Large intestine (tissue), 12 donors: ENCODE data around the gene TNPO2. TPM values are rescaled to one million over a fixed set of nuclear protein-coding genes. Genes with fewer than 3 reads are reported as not detected.

ENCODE experiments used
- DNase-seq, 2 donors: peaks; one replicate each; pipeline versions ENCODE4 v3.0.0 to v3.0.0-alpha.2; 2013
- H3K27ac ChIP-seq: one replicate; pipeline ENCODE4 v1.5.1; 2013; ENCODE audit warnings: low read length
- H3K27me3 ChIP-seq: 2 replicates; pipeline ENCODE4 v1.6.1; 2013; ENCODE audit warnings: low read length; ENCODE audit not compliant: control insufficient read depth, insufficient read depth
- H3K36me3 ChIP-seq: 2 replicates; pipeline ENCODE4 v1.6.1; 2013; ENCODE audit warnings: low read length; ENCODE audit not compliant: control insufficient read depth, insufficient read depth
- H3K4me1 ChIP-seq: one replicate; pipeline ENCODE4 v1.6.1; 2013; ENCODE audit warnings: low read length; ENCODE audit not compliant: control insufficient read depth, insufficient read depth
- H3K4me3 ChIP-seq: one replicate; pipeline ENCODE4 v1.5.1; 2013; ENCODE audit warnings: low read length
- H3K9me3 ChIP-seq: one replicate; pipeline ENCODE4 v1.6.1; 2013; ENCODE audit warnings: mild to moderate bottlenecking, low read depth, low read length, moderate library complexity; ENCODE audit not compliant: control insufficient read depth
- WGBS: methylation state at CpG from one replicate; pipeline ENCODE4 v1.1.5; 2013; ENCODE audit warnings: low lambda C conversion rate; ENCODE audit not compliant: insufficient coverage; 5-methylcytosine and 5-hydroxymethylcytosine counted together
- long read RNA-seq, 11 donors: transcript quantifications; one replicate each; lab custom pipeline, GENCODE V29; 2026
- polyA plus RNA-seq: library from polyadenylated mRNA; unstranded; fragments of 120-200 nt; gene quantifications from one replicate; pipeline ENCODE4 v1.2.1, GENCODE V29; 2013

The TNPO2 gene
- 49.2 TPM for polyA plus RNA-seq
- long read RNA-seq, donor 1 = 0 reads
- long read RNA-seq, donor 2, full-length matches to known transcripts = 1 of 164 reads
- long read RNA-seq, donor 2, partial matches to known transcripts = 101 of 164 reads
- long read RNA-seq, donor 2, other reads (novel, unspliced or antisense) = 62 of 164 reads
- long read RNA-seq, donor 3 = 0 reads
- long read RNA-seq, donor 4 = 0 reads
- long read RNA-seq, donor 5, partial matches to known transcripts = 0 of 1 reads
- long read RNA-seq, donor 5, other reads (novel, unspliced or antisense) = 0 of 1 reads
- long read RNA-seq, donor 6, partial matches to known transcripts = 0 of 1 reads
- long read RNA-seq, donor 6, other reads (novel, unspliced or antisense) = 0 of 1 reads
- long read RNA-seq, donor 7 = 0 reads
- long read RNA-seq, donor 8, full-length matches to known transcripts = 2 of 8 reads
- long read RNA-seq, donor 8, partial matches to known transcripts = 6 of 8 reads
- long read RNA-seq, donor 8, other reads (novel, unspliced or antisense) = 0 of 8 reads
- long read RNA-seq, donor 9, partial matches to known transcripts = 0 of 1 reads
- long read RNA-seq, donor 9, other reads (novel, unspliced or antisense) = 0 of 1 reads
- long read RNA-seq, donor 10, partial matches to known transcripts = 29 of 29 reads
- long read RNA-seq, donor 10, other reads (novel, unspliced or antisense) = 0 of 29 reads
- long read RNA-seq, donor 11 = 0 reads

DNA sequence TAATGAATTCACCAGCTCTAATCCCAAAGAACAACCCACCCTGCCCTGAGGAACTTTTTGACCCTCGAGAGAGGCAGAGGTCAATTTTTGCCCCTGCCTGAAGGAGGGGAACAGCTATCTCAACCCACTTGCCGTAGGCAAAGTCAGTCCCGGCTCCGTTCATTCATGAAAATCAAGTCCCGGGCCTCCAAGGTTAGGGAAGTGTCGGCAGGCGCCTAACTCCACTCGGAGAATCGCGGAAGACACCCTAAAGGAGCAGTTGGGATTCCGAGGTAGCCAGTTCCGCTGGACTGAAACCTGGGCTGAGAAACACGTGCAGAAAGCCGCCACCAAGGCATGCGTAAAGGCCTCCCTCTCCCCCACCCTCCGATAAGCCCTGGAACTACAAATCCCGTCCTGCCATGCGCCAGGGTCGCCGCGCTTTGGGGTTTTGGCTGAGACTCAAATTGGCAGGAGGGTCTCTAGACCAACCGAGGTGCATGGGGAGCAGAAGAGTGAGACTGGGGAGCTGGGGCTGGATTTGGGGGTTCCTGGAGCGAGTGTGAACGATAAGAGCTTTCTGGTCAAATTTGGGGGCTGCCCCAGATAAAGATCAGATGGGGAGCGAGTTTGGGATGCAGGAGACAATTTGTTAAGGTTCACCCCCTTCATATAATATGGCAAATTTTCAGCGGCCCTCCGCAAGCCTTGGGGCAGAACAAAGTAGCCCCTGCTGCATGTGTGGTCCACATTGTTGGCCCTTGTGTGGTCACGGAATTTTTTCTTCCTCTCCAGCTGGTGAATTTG lies at the start of gene TNPO2:
TSS of gene TNPO2 (minus strand) at position 292 of the 786 bp plus-strand sequence. CDS start 2,955 bp downstream, outside the sequence.
- no peaks in the 10 kb centered on the region for H3K27me3 ChIP-seq
- H3K9me3 ChIP-seq = no peaks in the 10 kb centered on the region
- peak within 1 kb of the TSS; percentile 69 for H3K27ac ChIP-seq
- peaks cover 17% of the 10 kb centered on the region for H3K36me3 ChIP-seq
- peaks cover 9% of the 10 kb centered on the region for H3K4me1 ChIP-seq
- no CpG with 5 or more reads among the region's 28 CpGs for WGBS
- peak within 1 kb of the TSS; percentile 83 for H3K4me3 ChIP-seq
- DNase-seq = peak; percentile 60 to 74

DNA sequence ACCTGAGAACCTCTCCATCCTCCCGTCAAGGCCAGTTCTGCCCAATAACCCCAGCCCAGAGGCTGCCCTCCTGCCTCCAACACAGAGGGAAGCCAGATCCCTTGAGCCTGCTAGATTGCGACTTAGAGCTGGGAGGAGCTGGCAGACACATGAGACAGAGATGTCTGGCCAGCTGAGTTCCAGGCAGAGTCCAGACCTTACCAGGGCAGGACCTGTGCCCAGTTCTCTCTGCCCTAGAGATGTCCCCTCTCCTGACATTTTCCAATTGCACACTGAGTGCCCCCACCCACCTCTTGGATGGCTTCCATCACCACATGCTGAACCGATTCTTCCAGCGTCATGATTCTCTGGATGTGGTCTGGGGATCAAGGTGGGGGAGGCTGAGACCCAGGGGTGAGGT lies 48.6 kb upstream of the TNPO2 start:
- peaks cover 45% of the 10 kb centered on the region for H3K36me3 ChIP-seq
- no CpG with 5 or more reads among the region's 4 CpGs for WGBS
- no peaks in the 10 kb centered on the region for H3K9me3 ChIP-seq
- peaks cover 13% of the 10 kb centered on the region for H3K4me1 ChIP-seq
- H3K4me3 ChIP-seq = no peak overlapping the region
- DNase-seq = no peak
- H3K27ac ChIP-seq = no peak overlapping the region
- H3K27me3 ChIP-seq = no peaks in the 10 kb centered on the region

DNA sequence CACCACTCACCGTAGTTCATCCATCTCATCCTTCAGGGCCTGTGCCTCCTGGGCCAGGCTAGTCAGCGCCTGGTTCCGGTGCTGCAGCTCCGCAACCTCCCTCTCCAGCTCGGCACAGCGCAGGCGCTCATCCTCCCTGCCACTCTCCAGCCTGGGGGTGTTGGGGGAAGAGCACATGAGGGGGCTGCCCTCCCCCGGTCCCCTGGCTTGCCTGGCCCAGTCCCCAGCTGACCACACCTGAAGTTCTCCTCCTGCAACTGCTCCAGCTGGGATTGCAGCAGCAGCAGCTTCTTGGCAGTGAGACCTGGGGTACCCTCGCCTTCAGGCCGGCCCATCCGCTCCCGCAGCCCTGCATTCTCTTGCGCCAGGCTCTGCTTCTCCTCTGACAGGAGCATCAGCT lies 47.2 kb upstream of the TNPO2 start:
- Histone ChIP-seq H3K4me1 (peaks cover 11% of the 10 kb centered on the region), H3K27ac (no peak overlapping the region), H3K27me3 (no peaks in the 10 kb centered on the region), H3K9me3 (no peaks in the 10 kb centered on the region), H3K36me3 (peaks cover 50% of the 10 kb centered on the region), H3K4me3 (no peak overlapping the region)
- DNase-seq = no peak
- no CpG with 5 or more reads among the region's 13 CpGs for WGBS

DNA sequence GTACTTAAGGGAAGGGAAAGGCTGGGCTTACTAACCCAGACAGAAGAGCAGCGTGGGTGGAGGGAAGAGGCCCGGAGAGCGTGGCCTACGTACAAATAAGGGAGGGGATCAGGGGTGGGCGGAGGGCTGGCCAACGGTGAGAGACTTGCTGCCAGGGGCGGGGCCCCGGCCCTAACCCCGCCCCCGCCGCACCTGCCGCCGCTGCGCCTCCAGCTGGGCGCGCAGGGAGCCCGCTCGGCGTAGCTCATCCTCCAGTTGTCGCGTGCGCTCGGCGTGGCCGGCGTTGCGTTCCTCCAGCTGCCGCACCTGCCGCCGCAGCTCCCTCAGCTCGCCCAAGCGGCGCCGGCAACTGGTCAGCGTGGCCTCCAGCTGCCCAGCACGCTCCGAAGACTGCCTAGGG lies 46.0 kb upstream of the TNPO2 start:
- Histone ChIP-seq H3K27ac (no peak overlapping the region), H3K4me1 (peaks cover 14% of the 10 kb centered on the region)
- no CpG with 5 or more reads among the region's 37 CpGs for WGBS

DNA sequence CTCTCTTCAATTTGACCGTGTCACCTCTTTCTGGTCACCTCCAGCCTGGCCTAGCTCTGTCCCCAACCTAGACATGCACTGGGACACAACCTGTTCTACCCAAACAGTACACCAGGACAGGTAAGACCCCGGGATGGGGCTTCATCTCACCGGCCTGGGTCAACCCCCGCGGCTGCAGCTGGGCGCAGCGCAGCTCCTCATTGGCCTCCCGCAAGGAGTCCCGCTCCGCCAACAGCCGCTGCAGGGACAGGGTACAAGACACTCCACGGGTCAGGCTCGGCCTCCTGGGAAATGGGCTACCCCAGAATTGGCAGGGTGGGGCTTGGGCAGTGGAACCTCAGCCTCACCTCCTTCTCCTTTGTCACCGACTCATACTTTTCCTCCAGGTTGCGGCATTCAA lies 43.9 kb upstream of the TNPO2 start:
- Histone ChIP-seq H3K27ac (no peak overlapping the region), H3K36me3 (peaks cover 70% of the 10 kb centered on the region), H3K9me3 (peaks cover 4% of the 10 kb centered on the region), H3K27me3 (no peaks in the 10 kb centered on the region), H3K4me1 (peaks cover 3% of the 10 kb centered on the region), H3K4me3 (no peak overlapping the region)
- DNase-seq = no peak
- WGBS = 100% methylated on average over 1 of the region's 15 CpGs

More for the DNA sequence above, 46.0 kb upstream of the TNPO2 start:
- H3K27me3 ChIP-seq = no peaks in the 10 kb centered on the region
- peaks cover 62% of the 10 kb centered on the region for H3K36me3 ChIP-seq
- no peaks in the 10 kb centered on the region for H3K9me3 ChIP-seq
- DNase-seq = peak in 1 of 2 donors; percentile 61
- H3K4me3 ChIP-seq = no peak overlapping the region

DNA sequence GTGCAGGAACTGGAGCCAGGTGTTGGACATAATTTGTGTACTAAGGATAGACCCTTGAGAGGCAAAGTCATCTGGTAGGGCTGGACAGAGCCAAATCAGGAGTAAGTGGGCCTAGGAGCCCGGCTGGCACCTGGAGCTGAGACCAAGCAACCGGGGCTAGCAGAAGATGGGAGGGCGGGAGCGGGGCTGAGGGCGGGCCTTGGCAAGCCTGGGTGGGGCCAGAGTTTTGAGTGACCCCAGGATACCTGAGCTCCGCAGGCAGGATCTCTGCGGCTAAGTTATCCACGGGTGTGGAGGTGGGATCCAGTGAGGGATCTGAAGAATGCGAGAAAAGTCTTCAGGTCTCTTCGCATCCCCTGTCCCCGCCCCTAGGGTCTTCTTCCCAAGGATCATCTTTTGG lies 43.4 kb upstream of the TNPO2 start:
- Histone ChIP-seq H3K36me3 (peaks cover 69% of the 10 kb centered on the region), H3K9me3 (peaks cover 4% of the 10 kb centered on the region), H3K27ac (no peak overlapping the region), H3K4me1 (peaks cover 3% of the 10 kb centered on the region), H3K27me3 (no peaks in the 10 kb centered on the region), H3K4me3 (no peak overlapping the region)
- no CpG with 5 or more reads among the region's 11 CpGs for WGBS
- no peak for DNase-seq

DNA sequence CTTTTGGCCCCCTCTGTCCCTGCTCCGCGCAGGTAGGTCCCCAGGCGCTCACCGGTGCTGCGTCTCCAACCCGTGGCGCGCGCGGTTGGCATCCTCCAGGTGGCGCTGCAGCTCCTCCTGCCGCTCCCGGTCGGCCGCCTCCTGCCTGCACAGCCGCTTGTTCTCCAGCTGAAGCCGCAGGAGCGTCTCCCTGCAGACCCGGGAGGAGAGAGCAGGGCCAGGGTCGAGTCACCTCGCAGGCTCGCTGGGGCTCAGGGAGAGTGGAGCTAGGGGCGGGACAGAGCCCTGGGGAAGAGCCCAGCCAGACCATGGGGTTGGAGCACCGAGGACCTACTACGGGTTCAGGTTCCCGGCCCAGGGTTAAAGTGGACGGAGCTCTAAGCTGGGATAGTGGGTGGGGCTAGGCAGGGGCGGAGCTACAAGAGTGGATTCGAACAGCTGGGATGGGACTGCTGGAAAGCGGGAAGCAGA lies 42.4 kb upstream of the TNPO2 start:
- peak overlapping the region; percentile 40 for H3K4me3 ChIP-seq
- DNase-seq = peak; percentile 78 to 88
- H3K9me3 ChIP-seq = peaks cover 4% of the 10 kb centered on the region
- peak overlapping the region; percentile 79 for H3K27ac ChIP-seq
- no peaks in the 10 kb centered on the region for H3K27me3 ChIP-seq
- 6% methylated on average over 3 of the region's 30 CpGs for WGBS
- H3K4me1 ChIP-seq = peaks cover 3% of the 10 kb centered on the region
- H3K36me3 ChIP-seq = peaks cover 66% of the 10 kb centered on the region

DNA sequence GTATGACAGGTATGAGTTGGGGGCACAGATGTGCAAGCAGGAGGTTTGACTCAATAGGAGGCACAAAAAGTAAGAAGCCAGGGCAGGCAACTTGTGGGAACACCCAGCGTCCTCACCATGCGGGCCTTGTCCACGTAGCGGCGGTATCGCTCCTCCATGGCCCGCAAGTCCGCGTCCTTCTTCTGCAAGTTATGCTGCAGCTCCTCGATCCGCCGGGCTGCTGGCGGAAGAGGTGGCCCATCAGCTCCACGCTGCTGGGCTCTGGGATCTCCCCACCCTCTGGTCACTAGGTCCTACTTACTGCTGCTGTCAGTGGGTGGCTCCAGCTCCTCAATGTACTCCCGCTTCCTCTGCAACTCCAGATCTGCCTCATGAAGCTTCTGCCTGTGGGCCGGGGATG lies 41.0 kb upstream of the TNPO2 start:
- no peak for DNase-seq
- H3K4me1 ChIP-seq = peaks cover 3% of the 10 kb centered on the region
- H3K36me3 ChIP-seq = peaks cover 57% of the 10 kb centered on the region
- no peak overlapping the region for H3K27ac ChIP-seq
- WGBS = 100% methylated on average over 1 of the region's 16 CpGs
- no peaks in the 10 kb centered on the region for H3K27me3 ChIP-seq
- no peak overlapping the region for H3K4me3 ChIP-seq
- peaks cover 7% of the 10 kb centered on the region for H3K9me3 ChIP-seq

DNA sequence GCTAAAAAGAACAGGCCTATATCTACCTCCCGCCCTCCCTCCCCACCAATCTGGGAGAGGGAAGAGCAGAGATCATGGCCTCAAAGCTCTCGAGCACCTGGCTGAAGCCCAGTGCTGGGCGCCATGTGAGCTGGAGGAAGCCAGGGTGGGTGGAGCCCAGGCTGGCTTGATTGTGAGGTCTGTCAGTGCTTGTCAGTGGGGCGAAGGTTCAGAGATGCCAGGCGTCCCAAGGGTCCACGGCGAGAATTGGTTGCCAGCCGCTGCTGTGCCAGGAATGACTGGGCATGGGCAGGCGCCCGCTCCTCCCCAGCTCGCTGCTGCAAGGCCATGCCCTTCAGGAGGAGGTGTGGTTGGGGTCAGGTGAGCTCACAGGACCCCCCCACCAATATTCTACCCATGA lies 39.4 kb upstream of the TNPO2 start:
- H3K4me3 ChIP-seq = no peak overlapping the region
- H3K27me3 ChIP-seq = no peaks in the 10 kb centered on the region
- peaks cover 50% of the 10 kb centered on the region for H3K36me3 ChIP-seq
- DNase-seq = no peak
- H3K9me3 ChIP-seq = peaks cover 7% of the 10 kb centered on the region
- H3K27ac ChIP-seq = no peak overlapping the region
- H3K4me1 ChIP-seq = peaks cover 4% of the 10 kb centered on the region
- no CpG with 5 or more reads among the region's 11 CpGs for WGBS

DNA sequence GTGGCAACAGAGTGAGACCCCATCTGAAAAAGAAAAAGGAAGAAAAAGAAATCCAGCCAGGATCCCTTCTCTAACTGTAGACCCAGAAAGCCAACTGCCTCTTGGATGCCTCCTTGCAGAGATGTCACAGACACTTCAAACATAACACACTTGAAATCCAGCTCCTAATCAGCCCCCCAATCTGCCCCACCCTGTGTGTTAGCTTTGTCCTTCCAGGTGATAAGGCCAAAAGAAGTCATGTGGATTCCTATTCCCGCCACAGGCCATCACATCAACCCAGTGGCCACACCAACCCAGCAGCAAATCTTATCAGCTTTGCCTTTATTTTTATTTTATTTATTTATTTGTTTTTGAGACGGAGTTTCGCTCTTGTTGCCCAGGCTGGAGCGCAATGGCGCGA lies 36.0 kb upstream of the TNPO2 start:
- Histone ChIP-seq H3K27ac (no peak overlapping the region), H3K4me1 (peaks cover 5% of the 10 kb centered on the region), H3K27me3 (peaks cover 2% of the 10 kb centered on the region), H3K36me3 (peaks cover 25% of the 10 kb centered on the region), H3K4me3 (no peak overlapping the region), H3K9me3 (peaks cover 7% of the 10 kb centered on the region)
- no peak for DNase-seq
- no CpG with 5 or more reads among the region's 6 CpGs for WGBS
